HepG2 (cell line): ENCODE data around the gene TIAM2. TPM values are rescaled to one million over a fixed set of nuclear protein-coding genes. Genes with fewer than 3 reads are reported as not detected.

ENCODE experiments used
- ATAC-seq: fragments of 200-7000 bp; cut with Tn5 transposase; 3 replicates; pipeline ENCODE4 v1.9.1; 2020; ENCODE audit warnings: mild to moderate bottlenecking, moderate library complexity
- BruUV-seq: library from RNA; stranded (reverse); fragments of 400-500 nt; replicated peaks from 2 replicates; lab custom pipeline; 2021; lab: Mats Ljungman, UMichigan
- CTCF ChIA-PET: fragments of 300-600 bp; formaldehyde crosslinking; extraction: SDS; loops from one replicate; lab custom pipeline; 2021; ENCODE audit warnings: low total read pairs, inconsistent platforms, low intra/inter-chr PET ratio; lab: Yijun Ruan, JAX
- POLR2A ChIA-PET: fragments of 350-600 bp; sonication (Branson Sonifier 250); formaldehyde crosslinking; loops from one replicate; lab custom pipeline; 2020; ENCODE audit warnings: antibody characterized with exemption, inconsistent platforms; lab: Yijun Ruan, JAX
- DNase-seq: peaks from one replicate; pipeline ENCODE4 v3.0.0-alpha.2; 2015; ENCODE audit warnings: low spot score
- FAIRE-seq: peaks from 3 replicates; lab custom pipeline; 2011; peaks lifted over from hg19 to GRCh38; lab: Jason Lieb, UNC
- H2AFZ ChIP-seq: one replicate; pipeline ENCODE4 v1.6.1; 2011; ENCODE audit warnings: low read length, inconsistent platforms
- H3K27ac ChIP-seq: fragments of 300-600 bp; 3 replicates; pipeline ENCODE4 v1.8.0; 2011; ENCODE audit warnings: mixed run types, mild to moderate bottlenecking, mixed read lengths, low read length, inconsistent platforms; ENCODE audit not compliant: insufficient read depth; ENCODE audit errors: extremely low read length
- H3K27me3 ChIP-seq, 2 experiments: fragments of 200-600 bp in 1 of 2; 2 replicates in 1 of 2; 3 replicates in 1 of 2; pipeline versions ENCODE4 v1.6.0 to v1.8.0; 2011; ENCODE audit warnings: low read length in 2 of 2, mild to moderate bottlenecking in 2 of 2, moderate library complexity in 2 of 2, inconsistent platforms in 1 of 2; ENCODE audit not compliant: insufficient read depth in 2 of 2, control insufficient read depth in 1 of 2
- H3K36me3 ChIP-seq, 2 experiments: fragments of 200-600 bp in 1 of 2; replicated peaks in 1 of 2; 2 replicates in 1 of 2; 3 replicates in 1 of 2; pipeline versions ENCODE4 v1.5.1 to v1.8.0; 2011; ENCODE audit warnings: low read length in 2 of 2, inconsistent platforms in 1 of 2; ENCODE audit not compliant: insufficient read depth in 2 of 2, control insufficient read depth in 1 of 2
- H3K4me1 ChIP-seq: 2 replicates; pipeline ENCODE4 v1.5.1; 2012; ENCODE audit warnings: low read length, inconsistent platforms; ENCODE audit not compliant: insufficient read depth
- H3K4me2 ChIP-seq: 2 replicates; pipeline ENCODE4 v1.6.0; 2011; ENCODE audit warnings: low read depth, low read length, inconsistent platforms
- H3K4me3 ChIP-seq, 3 experiments: fragments of 200-600 bp in 1 of 3; sonication (generic), shearing (Covaris generic) in 1 of 3; replicated peaks in 1 of 3; 2 replicates each; pipeline ENCODE4 v1.5.1; 2011 to 2016; ENCODE audit warnings: low read length in 3 of 3, inconsistent platforms in 2 of 3, low read depth in 2 of 3, mild to moderate bottlenecking in 2 of 3, control low read depth in 1 of 3, mixed read lengths in 1 of 3; ENCODE audit not compliant: insufficient read depth in 1 of 3
- H3K79me2 ChIP-seq: one replicate; pipeline ENCODE4 v1.6.1; 2011; ENCODE audit warnings: low read length, inconsistent platforms; ENCODE audit not compliant: insufficient read depth
- H3K9ac ChIP-seq: 2 replicates; pipeline ENCODE4 v1.6.0; 2011; ENCODE audit warnings: mild to moderate bottlenecking, low read depth, low read length, inconsistent platforms; ENCODE audit not compliant: insufficient read depth
- H3K9me3 ChIP-seq: 2 replicates; pipeline ENCODE4 v1.5.1; 2012; ENCODE audit warnings: mild to moderate bottlenecking, low read length
- H4K20me1 ChIP-seq: 2 replicates; pipeline ENCODE4 v1.6.0; 2011; ENCODE audit warnings: inconsistent platforms, mild to moderate bottlenecking, low read length, moderate library complexity; ENCODE audit not compliant: insufficient read depth
- GABPA ChIP-seq, 2 experiments: IDR thresholded peaks; 2 replicates each; pipeline ENCODE4 v1.6.1; 2011 to 2016; ENCODE audit warnings: low read depth in 2 of 2, low read length in 1 of 2, missing biosample characterization in 1 of 2, missing genetic modification characterization in 1 of 2
- IRX3 ChIP-seq: sonication (generic); formaldehyde crosslinking; IDR thresholded peaks from 2 replicates; pipeline ENCODE4 v1.8.1; 2023; ENCODE audit warnings: mild to moderate bottlenecking, low read depth, missing genetic modification reagents, borderline replicate concordance
- KDM2A ChIP-seq: sonication (generic); formaldehyde crosslinking; IDR thresholded peaks from 2 replicates; pipeline ENCODE4 v1.4.0; 2020; ENCODE audit warnings: low read depth, missing genetic modification reagents, borderline replicate concordance
- KDM4B ChIP-seq: sonication (generic); formaldehyde crosslinking; IDR thresholded peaks from 2 replicates; pipeline ENCODE4 v1.4.0; 2020; ENCODE audit warnings: missing genetic modification reagents
- MATR3 ChIP-seq: sonication (generic); formaldehyde crosslinking; IDR thresholded peaks from 2 replicates; pipeline ENCODE4 v1.4.0; 2020; ENCODE audit warnings: missing genetic modification reagents
- MIXL1 ChIP-seq: IDR thresholded peaks from 2 replicates; pipeline ENCODE4 v1.6.1; 2016
- SMAD1 ChIP-seq: sonication (generic); formaldehyde crosslinking; IDR thresholded peaks from 2 replicates; pipeline ENCODE4 v1.4.0; 2020; ENCODE audit warnings: missing genetic modification reagents, low read depth, mild to moderate bottlenecking, borderline replicate concordance
- ZBTB14 ChIP-seq: sonication (generic); formaldehyde crosslinking; IDR thresholded peaks from 2 replicates; pipeline ENCODE4 v1.4.0; 2020; ENCODE audit warnings: missing genetic modification reagents
- ZBTB38 ChIP-seq: sonication (generic); formaldehyde crosslinking; IDR thresholded peaks from 2 replicates; pipeline ENCODE4 v1.5.1; 2020; ENCODE audit warnings: mild to moderate bottlenecking, missing genetic modification reagents
- ZNF12 ChIP-seq: sonication (generic); formaldehyde crosslinking; IDR thresholded peaks from 2 replicates; pipeline ENCODE4 v1.5.0; 2020; ENCODE audit warnings: missing genetic modification reagents
- ZNF251 ChIP-seq: sonication (generic); formaldehyde crosslinking; IDR thresholded peaks from 2 replicates; pipeline ENCODE4 v1.9.0; 2021; ENCODE audit warnings: mild to moderate bottlenecking, missing genetic modification reagents
- ZNF282 ChIP-seq: fragments of 450-650 bp; IDR thresholded peaks from 2 replicates; pipeline ENCODE4 v1.6.1; 2018; ENCODE audit not compliant: partially characterized antibody
- ZNF335 ChIP-seq: sonication (generic); formaldehyde crosslinking; IDR thresholded peaks from 2 replicates; pipeline ENCODE4 v1.4.0; 2020; ENCODE audit warnings: missing genetic modification reagents
- ZNF879 ChIP-seq: sonication (generic); formaldehyde crosslinking; IDR thresholded peaks from 2 replicates; pipeline ENCODE4 v1.8.1; 2023; ENCODE audit warnings: missing genetic modification reagents
- WGBS: methylation state at CpG from one replicate; pipeline ENCODE4 v1.1.6; 2017; ENCODE audit warnings: low lambda C conversion rate; 5-methylcytosine and 5-hydroxymethylcytosine counted together
- in situ Hi-C: cut with HindIII; loops from 2 replicates; pipeline ENCODE4 v1.10.0; 2017; ENCODE audit warnings: low pct_unique_long_range_greater_than_20kb; ENCODE audit not compliant: extremely low pct_ligation_motif_present
- intact Hi-C: fragments of 100-400 bp; cut with micrococcal nuclease; formaldehyde crosslinking; loops from one replicate; pipeline ENCODE4 v1.10.0; 2022; ENCODE audit not compliant: unreplicated experiment
- polyA plus RNA-seq, 8 experiments: library from polyadenylated mRNA; depleted of rRNA in 3 of 8; stranded (reverse) in 7 of 8; unstranded in 1 of 8; fragments of >200 nt; fragmentation: Illumina TruSeq in 4 of 8; extraction: Trizol in 4 of 8; gene quantifications; 2 replicates each; pipeline versions ENCODE4 v1.2.1 to v1.2.3, GENCODE V29; 2011 to 2016; ENCODE audit warnings: low read depth in 4 of 8, missing spikeins in 1 of 8, mixed read lengths in 1 of 8; ENCODE audit not compliant: insufficient read depth in 1 of 8
- total RNA-seq, 5 experiments: library from RNA; depleted of rRNA; stranded (reverse); fragments of >200 nt; fragmentation: Illumina TruSeq; extraction: Trizol; gene quantifications; 2 replicates each; pipeline ENCODE4 v1.2.3, GENCODE V29; 2016; ENCODE audit warnings: low read depth in 1 of 5
- TF ChIP-seq, protein P1 (sequence below): sonication (generic); formaldehyde crosslinking; IDR thresholded peaks from 2 replicates; pipeline ENCODE4 v1.9.0; 2021; ENCODE audit warnings: missing genetic modification reagents, borderline replicate concordance
- TF ChIP-seq, protein P2 (sequence below): sonication (generic); formaldehyde crosslinking; IDR thresholded peaks from 2 replicates; pipeline ENCODE4 v1.4.0; 2020; ENCODE audit warnings: mild to moderate bottlenecking, missing genetic modification reagents

The TIAM2 gene
- total and polyA plus RNA-seq, 2 of the 13 experiments (the other 11 are each of a cell fraction or from before 2014, with no cell fraction given) = 4.1 to 4.5 TPM

DNA sequence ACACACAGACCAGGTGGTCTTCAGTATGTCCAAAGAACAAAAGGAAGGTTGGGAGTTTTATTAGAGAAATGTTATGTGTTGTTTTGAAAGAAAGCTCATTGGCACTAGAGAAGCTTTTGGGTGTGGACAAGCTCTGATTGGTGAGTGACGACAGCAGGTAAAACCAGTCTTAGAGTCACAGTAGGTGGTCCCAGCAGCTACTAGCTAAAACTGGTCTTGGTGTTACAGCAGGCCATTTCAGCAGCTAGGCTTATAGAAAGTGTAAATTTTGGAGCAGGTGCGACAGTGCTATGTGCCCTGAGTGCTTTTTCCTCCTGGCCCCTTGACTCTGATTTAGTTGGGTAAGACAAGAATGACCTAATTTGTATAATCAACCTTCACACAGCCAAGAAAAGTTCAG, 272.3 kb downstream of the TIAM2 start:
- Histone ChIP-seq H3K4me3 (no peak overlapping the region), H3K9me3 (no peaks in the 10 kb centered on the region), H4K20me1 (peaks cover 3% of the 10 kb centered on the region; the same call in 1 of the 2 replicates), H3K9ac (no peak overlapping the region), H3K4me2 (no peak overlapping the region), H2AFZ (no peak overlapping the region), H3K27ac (no peak overlapping the region), H3K4me1 (0 out of 2 replicates have a peak, but pooled peaks cover 7% of the 10 kb centered on the region), H3K27me3 (no peaks in the 10 kb centered on the region), H3K36me3 (peaks cover 31 to 75% of the 10 kb centered on the region in 2 experiments), H3K79me2 (peaks cover 13% of the 10 kb centered on the region)
- intact Hi-C loops = no loop called here
- BruUV-seq = no TSS peak
- WGBS = 98% methylated on average over 2 of the region's 2 CpGs
- FAIRE-seq = no peak
- no peak for DNase-seq
- ChIA-PET CTCF (interaction anchor here (1.3 kb wide), 1 partner anchor 399 kb away, joined by 5 read pairs; no protein-coding TSS in a partner anchor), POLR2A (no interaction called here)
- no peak for ATAC-seq
- TF ChIP-seq, protein P1, sequence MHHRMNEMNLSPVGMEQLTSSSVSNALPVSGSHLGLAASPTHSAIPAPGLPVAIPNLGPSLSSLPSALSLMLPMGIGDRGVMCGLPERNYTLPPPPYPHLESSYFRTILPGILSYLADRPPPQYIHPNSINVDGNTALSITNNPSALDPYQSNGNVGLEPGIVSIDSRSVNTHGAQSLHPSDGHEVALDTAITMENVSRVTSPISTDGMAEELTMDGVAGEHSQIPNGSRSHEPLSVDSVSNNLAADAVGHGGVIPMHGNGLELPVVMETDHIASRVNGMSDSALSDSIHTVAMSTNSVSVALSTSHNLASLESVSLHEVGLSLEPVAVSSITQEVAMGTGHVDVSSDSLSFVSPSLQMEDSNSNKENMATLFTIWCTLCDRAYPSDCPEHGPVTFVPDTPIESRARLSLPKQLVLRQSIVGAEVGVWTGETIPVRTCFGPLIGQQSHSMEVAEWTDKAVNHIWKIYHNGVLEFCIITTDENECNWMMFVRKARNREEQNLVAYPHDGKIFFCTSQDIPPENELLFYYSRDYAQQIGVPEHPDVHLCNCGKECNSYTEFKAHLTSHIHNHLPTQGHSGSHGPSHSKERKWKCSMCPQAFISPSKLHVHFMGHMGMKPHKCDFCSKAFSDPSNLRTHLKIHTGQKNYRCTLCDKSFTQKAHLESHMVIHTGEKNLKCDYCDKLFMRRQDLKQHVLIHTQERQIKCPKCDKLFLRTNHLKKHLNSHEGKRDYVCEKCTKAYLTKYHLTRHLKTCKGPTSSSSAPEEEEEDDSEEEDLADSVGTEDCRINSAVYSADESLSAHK (CRISPR knock-in tag) = no peak
- TF ChIP-seq MATR3 = no peak
- no peak for TF ChIP-seq ZBTB14 (CRISPR knock-in tag)
- TF ChIP-seq ZNF251 (CRISPR knock-in tag) = no peak
- no peak for TF ChIP-seq MIXL1 (CRISPR knock-in tag)
- no peak for TF ChIP-seq ZNF282
- no peak for TF ChIP-seq KDM4B
- no peak for TF ChIP-seq ZNF12
- no peak for TF ChIP-seq ZNF879 (CRISPR knock-in tag)
- no peak for TF ChIP-seq SMAD1 (CRISPR knock-in tag)
- no peak for TF ChIP-seq ZNF335 (CRISPR knock-in tag)
- TF ChIP-seq, protein P2, sequence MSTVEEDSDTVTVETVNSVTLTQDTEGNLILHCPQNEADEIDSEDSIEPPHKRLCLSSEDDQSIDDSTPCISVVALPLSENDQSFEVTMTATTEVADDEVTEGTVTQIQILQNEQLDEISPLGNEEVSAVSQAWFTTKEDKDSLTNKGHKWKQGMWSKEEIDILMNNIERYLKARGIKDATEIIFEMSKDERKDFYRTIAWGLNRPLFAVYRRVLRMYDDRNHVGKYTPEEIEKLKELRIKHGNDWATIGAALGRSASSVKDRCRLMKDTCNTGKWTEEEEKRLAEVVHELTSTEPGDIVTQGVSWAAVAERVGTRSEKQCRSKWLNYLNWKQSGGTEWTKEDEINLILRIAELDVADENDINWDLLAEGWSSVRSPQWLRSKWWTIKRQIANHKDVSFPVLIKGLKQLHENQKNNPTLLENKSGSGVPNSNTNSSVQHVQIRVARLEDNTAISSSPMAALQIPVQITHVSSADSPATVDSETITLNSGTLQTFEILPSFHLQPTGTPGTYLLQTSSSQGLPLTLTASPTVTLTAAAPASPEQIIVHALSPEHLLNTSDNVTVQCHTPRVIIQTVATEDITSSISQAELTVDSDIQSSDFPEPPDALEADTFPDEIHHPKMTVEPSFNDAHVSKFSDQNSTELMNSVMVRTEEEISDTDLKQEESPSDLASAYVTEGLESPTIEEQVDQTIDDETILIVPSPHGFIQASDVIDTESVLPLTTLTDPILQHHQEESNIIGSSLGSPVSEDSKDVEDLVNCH (CRISPR knock-in tag) = no peak
- TF ChIP-seq KDM2A = no peak
- no peak for TF ChIP-seq IRX3 (CRISPR knock-in tag)
- no peak for TF ChIP-seq ZBTB38
- no peak for TF ChIP-seq GABPA (IDR thresholded peaks at IDR 0.05; ENCODE audit: low read depth, low read length)
- TF ChIP-seq GABPA (CRISPR knock-in tag; IDR thresholded peaks at IDR 0.05; ENCODE audit: low read depth) = no peak
- in situ Hi-C loops = no loop called here
